HepG2 (cell line): Measurements from ENCODE around the gene ADAMTS14. TPM values are rescaled to one million over a fixed set of nuclear protein-coding genes. Genes with fewer than 3 reads are reported as not detected.
"Not testable (repeated sequence)": the region's sequence is repeated elsewhere in the genome, so short reads cannot be mapped to it uniquely, and the experiment has no call there.

Experiments
- ATAC-seq: fragments of 200-7000 bp; cut with Tn5 transposase; 3 replicates; pipeline ENCODE4 v1.9.1; 2020; ENCODE audit warnings: mild to moderate bottlenecking, moderate library complexity
- BruUV-seq: library from RNA; stranded (reverse); fragments of 400-500 nt; replicated peaks from 2 replicates; lab custom pipeline; 2021; lab: Mats Ljungman, UMichigan
- CTCF ChIA-PET: fragments of 300-600 bp; formaldehyde crosslinking; extraction: SDS; loops from one replicate; lab custom pipeline; 2021; ENCODE audit warnings: low total read pairs, inconsistent platforms, low intra/inter-chr PET ratio; lab: Yijun Ruan, JAX
- POLR2A ChIA-PET: fragments of 350-600 bp; sonication (Branson Sonifier 250); formaldehyde crosslinking; loops from one replicate; lab custom pipeline; 2020; ENCODE audit warnings: antibody characterized with exemption, inconsistent platforms; lab: Yijun Ruan, JAX
- DNase-seq: peaks from one replicate; pipeline ENCODE4 v3.0.0-alpha.2; 2015; ENCODE audit warnings: low spot score
- FAIRE-seq: peaks from 3 replicates; lab custom pipeline; 2011; peaks lifted over from hg19 to GRCh38; lab: Jason Lieb, UNC
- H2AFZ ChIP-seq: one replicate; pipeline ENCODE4 v1.6.1; 2011; ENCODE audit warnings: low read length, inconsistent platforms
- H3K27ac ChIP-seq: fragments of 300-600 bp; 3 replicates; pipeline ENCODE4 v1.8.0; 2011; ENCODE audit warnings: mixed run types, mild to moderate bottlenecking, mixed read lengths, low read length, inconsistent platforms; ENCODE audit not compliant: insufficient read depth; ENCODE audit errors: extremely low read length
- H3K27me3 ChIP-seq, 2 experiments: fragments of 200-600 bp in 1 of 2; 2 replicates in 1 of 2; 3 replicates in 1 of 2; pipeline versions ENCODE4 v1.6.0 to v1.8.0; 2011; ENCODE audit warnings: low read length in 2 of 2, mild to moderate bottlenecking in 2 of 2, moderate library complexity in 2 of 2, inconsistent platforms in 1 of 2; ENCODE audit not compliant: insufficient read depth in 2 of 2, control insufficient read depth in 1 of 2
- H3K36me3 ChIP-seq, 2 experiments: fragments of 200-600 bp in 1 of 2; replicated peaks in 1 of 2; 2 replicates in 1 of 2; 3 replicates in 1 of 2; pipeline versions ENCODE4 v1.5.1 to v1.8.0; 2011; ENCODE audit warnings: low read length in 2 of 2, inconsistent platforms in 1 of 2; ENCODE audit not compliant: insufficient read depth in 2 of 2, control insufficient read depth in 1 of 2
- H3K4me1 ChIP-seq: 2 replicates; pipeline ENCODE4 v1.5.1; 2012; ENCODE audit warnings: low read length, inconsistent platforms; ENCODE audit not compliant: insufficient read depth
- H3K4me2 ChIP-seq: 2 replicates; pipeline ENCODE4 v1.6.0; 2011; ENCODE audit warnings: low read depth, low read length, inconsistent platforms
- H3K4me3 ChIP-seq, 3 experiments: fragments of 200-600 bp in 1 of 3; sonication (generic), shearing (Covaris generic) in 1 of 3; replicated peaks in 1 of 3; 2 replicates each; pipeline ENCODE4 v1.5.1; 2011 to 2016; ENCODE audit warnings: low read length in 3 of 3, inconsistent platforms in 2 of 3, low read depth in 2 of 3, mild to moderate bottlenecking in 2 of 3, control low read depth in 1 of 3, mixed read lengths in 1 of 3; ENCODE audit not compliant: insufficient read depth in 1 of 3
- H3K79me2 ChIP-seq: one replicate; pipeline ENCODE4 v1.6.1; 2011; ENCODE audit warnings: low read length, inconsistent platforms; ENCODE audit not compliant: insufficient read depth
- H3K9ac ChIP-seq: 2 replicates; pipeline ENCODE4 v1.6.0; 2011; ENCODE audit warnings: mild to moderate bottlenecking, low read depth, low read length, inconsistent platforms; ENCODE audit not compliant: insufficient read depth
- H3K9me3 ChIP-seq: 2 replicates; pipeline ENCODE4 v1.5.1; 2012; ENCODE audit warnings: mild to moderate bottlenecking, low read length
- H4K20me1 ChIP-seq: 2 replicates; pipeline ENCODE4 v1.6.0; 2011; ENCODE audit warnings: inconsistent platforms, mild to moderate bottlenecking, low read length, moderate library complexity; ENCODE audit not compliant: insufficient read depth
- AHR ChIP-seq: IDR thresholded peaks from 2 replicates; pipeline ENCODE4 v1.6.1; 2018; ENCODE audit warnings: missing genetic modification reagents, missing compliant biosample characterization
- HOXD1 ChIP-seq: sonication (generic); formaldehyde crosslinking; IDR thresholded peaks from 2 replicates; pipeline ENCODE4 v1.5.0; 2020; ENCODE audit warnings: missing genetic modification reagents
- PHF21A ChIP-seq: sonication (generic); formaldehyde crosslinking; IDR thresholded peaks from 2 replicates; pipeline ENCODE4 v1.5.0; 2020; ENCODE audit warnings: mild to moderate bottlenecking, missing genetic modification reagents
- THAP8 ChIP-seq: sonication (generic); formaldehyde crosslinking; IDR thresholded peaks from 2 replicates; pipeline ENCODE4 v1.5.1; 2020; ENCODE audit warnings: missing genetic modification reagents, mild to moderate bottlenecking, borderline replicate concordance
- ZFP41 ChIP-seq: sonication (generic); formaldehyde crosslinking; IDR thresholded peaks from 2 replicates; pipeline ENCODE4 v1.4.0; 2020; ENCODE audit warnings: mild to moderate bottlenecking, missing genetic modification reagents, borderline replicate concordance
- ZGPAT ChIP-seq: IDR thresholded peaks from 2 replicates; pipeline ENCODE4 v1.6.1; 2016; ENCODE audit warnings: mild to moderate bottlenecking
- ZNF367 ChIP-seq: sonication (generic); formaldehyde crosslinking; IDR thresholded peaks from 2 replicates; pipeline ENCODE4 v1.4.0; 2020; ENCODE audit warnings: missing genetic modification reagents, borderline replicate concordance
- ZNF773 ChIP-seq: sonication (generic); formaldehyde crosslinking; IDR thresholded peaks from 2 replicates; pipeline ENCODE4 v1.4.0; 2020; ENCODE audit warnings: missing genetic modification reagents, borderline replicate concordance
- ZNF891 ChIP-seq: sonication (generic); formaldehyde crosslinking; IDR thresholded peaks from 2 replicates; pipeline ENCODE4 v1.5.0; 2020; ENCODE audit warnings: mild to moderate bottlenecking, missing genetic modification reagents
- WGBS: methylation state at CpG from one replicate; pipeline ENCODE4 v1.1.6; 2017; ENCODE audit warnings: low lambda C conversion rate; 5-methylcytosine and 5-hydroxymethylcytosine counted together
- in situ Hi-C: cut with HindIII; loops from 2 replicates; pipeline ENCODE4 v1.10.0; 2017; ENCODE audit warnings: low pct_unique_long_range_greater_than_20kb; ENCODE audit not compliant: extremely low pct_ligation_motif_present
- intact Hi-C: fragments of 100-400 bp; cut with micrococcal nuclease; formaldehyde crosslinking; loops from one replicate; pipeline ENCODE4 v1.10.0; 2022; ENCODE audit not compliant: unreplicated experiment
- polyA plus RNA-seq, 8 experiments: library from polyadenylated mRNA; depleted of rRNA in 3 of 8; stranded (reverse) in 7 of 8; unstranded in 1 of 8; fragments of >200 nt; fragmentation: Illumina TruSeq in 4 of 8; extraction: Trizol in 4 of 8; gene quantifications; 2 replicates each; pipeline versions ENCODE4 v1.2.1 to v1.2.3, GENCODE V29; 2011 to 2016; ENCODE audit warnings: low read depth in 4 of 8, missing spikeins in 1 of 8, mixed read lengths in 1 of 8; ENCODE audit not compliant: insufficient read depth in 1 of 8
- total RNA-seq, 5 experiments: library from RNA; depleted of rRNA; stranded (reverse); fragments of >200 nt; fragmentation: Illumina TruSeq; extraction: Trizol; gene quantifications; 2 replicates each; pipeline ENCODE4 v1.2.3, GENCODE V29; 2016; ENCODE audit warnings: low read depth in 1 of 5
- TF ChIP-seq, protein P1 (sequence below): sonication (generic); formaldehyde crosslinking; IDR thresholded peaks from 2 replicates; pipeline ENCODE4 v1.5.1; 2020; ENCODE audit warnings: mild to moderate bottlenecking, missing genetic modification reagents, moderate library complexity

Gene ADAMTS14
- total and polyA plus RNA-seq, 2 of the 13 experiments (the other 11 are each of a cell fraction or from before 2014, with no cell fraction given): 0.04 to 0.07 TPM

- TF ChIP-seq ZGPAT: no peak
- TF ChIP-seq PHF21A (CRISPR knock-in tag): no peak
- TF ChIP-seq ZNF891 (CRISPR knock-in tag): no peak
- TF ChIP-seq, protein P1, sequence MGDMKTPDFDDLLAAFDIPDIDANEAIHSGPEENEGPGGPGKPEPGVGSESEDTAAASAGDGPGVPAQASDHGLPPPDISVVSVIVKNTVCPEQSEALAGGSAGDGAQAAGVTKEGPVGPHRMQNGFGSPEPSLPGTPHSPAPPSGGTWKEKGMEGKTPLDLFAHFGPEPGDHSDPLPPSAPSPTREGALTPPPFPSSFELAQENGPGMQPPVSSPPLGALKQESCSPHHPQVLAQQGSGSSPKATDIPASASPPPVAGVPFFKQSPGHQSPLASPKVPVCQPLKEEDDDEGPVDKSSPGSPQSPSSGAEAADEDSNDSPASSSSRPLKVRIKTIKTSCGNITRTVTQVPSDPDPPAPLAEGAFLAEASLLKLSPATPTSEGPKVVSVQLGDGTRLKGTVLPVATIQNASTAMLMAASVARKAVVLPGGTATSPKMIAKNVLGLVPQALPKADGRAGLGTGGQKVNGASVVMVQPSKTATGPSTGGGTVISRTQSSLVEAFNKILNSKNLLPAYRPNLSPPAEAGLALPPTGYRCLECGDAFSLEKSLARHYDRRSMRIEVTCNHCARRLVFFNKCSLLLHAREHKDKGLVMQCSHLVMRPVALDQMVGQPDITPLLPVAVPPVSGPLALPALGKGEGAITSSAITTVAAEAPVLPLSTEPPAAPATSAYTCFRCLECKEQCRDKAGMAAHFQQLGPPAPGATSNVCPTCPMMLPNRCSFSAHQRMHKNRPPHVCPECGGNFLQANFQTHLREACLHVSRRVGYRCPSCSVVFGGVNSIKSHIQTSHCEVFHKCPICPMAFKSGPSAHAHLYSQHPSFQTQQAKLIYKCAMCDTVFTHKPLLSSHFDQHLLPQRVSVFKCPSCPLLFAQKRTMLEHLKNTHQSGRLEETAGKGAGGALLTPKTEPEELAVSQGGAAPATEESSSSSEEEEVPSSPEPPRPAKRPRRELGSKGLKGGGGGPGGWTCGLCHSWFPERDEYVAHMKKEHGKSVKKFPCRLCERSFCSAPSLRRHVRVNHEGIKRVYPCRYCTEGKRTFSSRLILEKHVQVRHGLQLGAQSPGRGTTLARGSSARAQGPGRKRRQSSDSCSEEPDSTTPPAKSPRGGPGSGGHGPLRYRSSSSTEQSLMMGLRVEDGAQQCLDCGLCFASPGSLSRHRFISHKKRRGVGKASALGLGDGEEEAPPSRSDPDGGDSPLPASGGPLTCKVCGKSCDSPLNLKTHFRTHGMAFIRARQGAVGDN: no peak
- TF ChIP-seq, all 625 proteins: peak for 0
Observed at GRCh38 chr10:70769121-70769520, 96.8 kb downstream of the ADAMTS14 start (continued).

- H3K9ac ChIP-seq: no peak overlapping the region
- POLR2A ChIA-PET: no interaction called here
- H3K79me2 ChIP-seq: no peaks in the 10 kb centered on the region
- no peak for DNase-seq
- peaks cover 11% of the 10 kb centered on the region for H3K9me3 ChIP-seq
- CTCF ChIA-PET: no interaction called here
- H3K4me3 ChIP-seq: no peak overlapping the region
- 0 out of 3 replicates have a peak, but pooled peaks have one; percentile 31 for ATAC-seq
- peaks cover 1 to 32% of the 10 kb centered on the region in 2 experiments; a peak in 4 of 5 replicates for H3K27me3 ChIP-seq
- intact Hi-C loops (no loop called here), in situ Hi-C loops (no loop called here)
- H3K27ac ChIP-seq: no peak overlapping the region
- 0% methylated on average over 2 of the region's 2 CpGs for WGBS
- H4K20me1 ChIP-seq: no peaks in the 10 kb centered on the region
- no TSS peak for BruUV-seq
- H3K4me1 ChIP-seq: no peaks in the 10 kb centered on the region
- H3K4me2 ChIP-seq: no peak overlapping the region
- no peak overlapping the region for H2AFZ ChIP-seq
- no peak for TF ChIP-seq THAP8 (CRISPR knock-in tag)
- TF ChIP-seq HOXD1: no peak
- no peak for TF ChIP-seq AHR (CRISPR knock-in tag)
- no peak for TF ChIP-seq ZNF773 (CRISPR knock-in tag)
- no peak for TF ChIP-seq ZFP41
- no peak for TF ChIP-seq ZNF367 (CRISPR knock-in tag)
- no peak for FAIRE-seq
- H3K36me3 ChIP-seq: no peaks in the 10 kb centered on the region
Observed at GRCh38 chr10:70770001-70770400, 97.7 kb downstream of the ADAMTS14 start.

DNA sequence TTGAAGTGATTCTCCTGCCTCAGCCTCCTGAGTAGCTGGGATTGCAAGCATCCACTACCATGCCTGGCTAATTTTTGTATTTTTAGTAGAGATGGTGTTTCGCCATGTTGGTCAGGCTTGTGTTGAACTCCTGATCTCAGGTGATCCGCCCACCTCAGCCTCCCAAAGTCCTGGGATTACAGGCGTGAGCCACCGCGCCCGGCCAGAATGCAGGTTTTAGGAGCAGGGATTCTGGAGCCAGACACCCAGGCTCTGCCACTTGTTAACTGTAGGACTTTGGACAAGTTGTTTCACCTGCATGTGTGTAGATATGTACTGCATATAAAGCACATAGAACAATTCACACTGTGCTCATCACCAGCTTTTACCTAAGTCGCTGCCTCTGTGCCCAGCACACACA, 98.2 kb downstream of the ADAMTS14 start:
- ATAC-seq, H3K4me3 ChIP-seq, H4K20me1 ChIP-seq, BruUV-seq, H3K4me2 ChIP-seq, CTCF ChIA-PET, H3K27ac ChIP-seq, H2AFZ ChIP-seq, H3K9ac ChIP-seq, DNase-seq, intact Hi-C loops, H3K79me2 ChIP-seq, H3K4me1 ChIP-seq, FAIRE-seq, H3K36me3 ChIP-seq, POLR2A ChIA-PET, in situ Hi-C loops: not testable (repeated sequence)
- peaks cover 10% of the 10 kb centered on the region for H3K9me3 ChIP-seq
- 52% methylated on average over 6 of the region's 7 CpGs for WGBS
- peaks cover 1 to 33% of the 10 kb centered on the region in 2 experiments; a peak in 4 of 5 replicates for H3K27me3 ChIP-seq
